HAP-1 (cell line): ENCODE measurements around the gene PAX7.
"Not testable (repeated sequence)": the region's sequence is repeated elsewhere in the genome, so short reads cannot be mapped to it uniquely, and the experiment has no call there.

ENCODE experiments used
- DNase-seq, 2 experiments: peaks; one replicate each; pipeline ENCODE4 v3.0.0-alpha.2; 2016 to 2020; ENCODE audit warnings: low spot score in 2 of 2
- H3K27me3 ChIP-seq: fragments of 250-450 bp; sonication (Bioruptor Pico); 2 replicates; pipeline ENCODE4 v1.5.1; 2020; ENCODE audit warnings: low read depth, mild to moderate bottlenecking, moderate library complexity
- H3K36me3 ChIP-seq: fragments of 250-450 bp; sonication (Bioruptor Pico); replicated peaks from 2 replicates; pipeline ENCODE4 v1.5.1; 2020; ENCODE audit warnings: mild to moderate bottlenecking
- H3K4me1 ChIP-seq: fragments of 250-450 bp; sonication (Bioruptor Pico); 2 replicates; pipeline ENCODE4 v1.5.1; 2020; ENCODE audit warnings: mild to moderate bottlenecking
- H3K4me3 ChIP-seq: fragments of 250-450 bp; sonication (Bioruptor Pico); 2 replicates; pipeline ENCODE4 v1.5.1; 2020; ENCODE audit warnings: mild to moderate bottlenecking, moderate library complexity
- H3K9me3 ChIP-seq: fragments of 250-450 bp; sonication (Bioruptor Pico); 2 replicates; pipeline ENCODE4 v1.5.1; 2020; ENCODE audit warnings: mild to moderate bottlenecking, moderate library complexity
- in situ Hi-C: fragments of 300-500 bp; cut with MboI; formaldehyde crosslinking; loops from 3 replicates; pipeline ENCODE4 v1.14.3; 2020; ENCODE audit warnings: low sequenced_read_pairs, inconsistent platforms, mixed read lengths

PAX7 gene

DNA sequence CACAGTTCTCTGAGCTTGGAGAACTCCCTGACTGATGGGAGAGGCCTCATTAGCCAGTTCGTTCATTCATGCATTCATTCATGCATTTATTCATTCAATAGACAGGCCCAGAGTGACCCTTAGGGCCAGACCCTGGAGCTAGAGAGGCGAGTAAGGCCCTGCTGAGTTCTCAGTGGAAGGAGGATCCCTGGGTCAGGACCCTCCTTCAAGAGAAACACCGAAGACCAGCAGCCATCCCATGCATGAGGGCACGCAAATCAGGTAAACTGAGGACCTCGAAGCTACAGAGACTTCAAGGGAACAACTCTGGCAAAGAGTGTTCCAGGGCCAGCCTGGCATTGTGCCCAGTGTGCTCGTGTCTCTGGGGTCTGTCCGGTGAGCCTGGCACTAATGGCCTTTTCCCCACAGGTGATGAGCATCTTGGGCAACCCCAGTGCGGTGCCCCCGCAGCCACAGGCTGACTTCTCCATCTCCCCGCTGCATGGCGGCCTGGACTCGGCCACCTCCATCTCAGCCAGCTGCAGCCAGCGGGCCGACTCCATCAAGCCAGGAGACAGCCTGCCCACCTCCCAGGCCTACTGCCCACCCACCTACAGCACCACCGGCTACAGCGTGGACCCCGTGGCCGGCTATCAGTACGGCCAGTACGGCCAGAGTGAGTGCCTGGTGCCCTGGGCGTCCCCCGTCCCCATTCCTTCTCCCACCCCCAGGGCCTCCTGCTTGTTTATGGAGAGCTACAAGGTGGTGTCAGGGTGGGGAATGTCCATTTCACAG lies 104.8 kb downstream of the PAX7 start:
- in situ Hi-C loops = no loop called here
- Histone ChIP-seq H3K4me3 (no peak overlapping the region), H3K27me3 (peaks cover 19% of the 10 kb centered on the region; the same call in 1 of the 2 replicates), H3K4me1 (no peaks in the 10 kb centered on the region), H3K36me3 (no peaks in the 10 kb centered on the region), H3K9me3 (no peaks in the 10 kb centered on the region)
- no peak for DNase-seq

DNA sequence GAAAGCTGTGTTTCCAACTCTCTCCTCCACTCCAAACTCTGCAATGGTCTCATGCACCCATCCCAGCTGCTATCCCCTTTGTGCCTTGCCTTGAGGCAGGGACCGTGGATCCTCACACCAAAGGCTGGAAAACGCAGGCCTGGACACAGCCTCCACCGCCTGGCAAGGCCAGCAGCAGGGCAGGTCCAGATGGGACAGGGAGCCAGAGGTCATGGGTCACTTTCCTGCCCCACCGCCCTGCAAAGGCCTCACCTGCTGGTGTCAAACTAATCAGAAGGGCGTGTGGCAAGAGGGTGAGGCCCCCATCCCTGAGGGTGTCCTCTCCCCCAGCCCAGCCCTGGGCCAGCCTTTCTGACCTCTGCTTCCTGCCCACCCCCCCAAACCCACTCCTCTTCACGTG lies 106.3 kb downstream of the PAX7 start:
- no peak overlapping the region for H3K4me3 ChIP-seq
- no peaks in the 10 kb centered on the region for H3K9me3 ChIP-seq
- no peak for DNase-seq
- in situ Hi-C loops = no loop called here
- no peaks in the 10 kb centered on the region for H3K4me1 ChIP-seq
- peaks cover 19% of the 10 kb centered on the region; the same call in 1 of the 2 replicates for H3K27me3 ChIP-seq
- no peaks in the 10 kb centered on the region for H3K36me3 ChIP-seq

DNA sequence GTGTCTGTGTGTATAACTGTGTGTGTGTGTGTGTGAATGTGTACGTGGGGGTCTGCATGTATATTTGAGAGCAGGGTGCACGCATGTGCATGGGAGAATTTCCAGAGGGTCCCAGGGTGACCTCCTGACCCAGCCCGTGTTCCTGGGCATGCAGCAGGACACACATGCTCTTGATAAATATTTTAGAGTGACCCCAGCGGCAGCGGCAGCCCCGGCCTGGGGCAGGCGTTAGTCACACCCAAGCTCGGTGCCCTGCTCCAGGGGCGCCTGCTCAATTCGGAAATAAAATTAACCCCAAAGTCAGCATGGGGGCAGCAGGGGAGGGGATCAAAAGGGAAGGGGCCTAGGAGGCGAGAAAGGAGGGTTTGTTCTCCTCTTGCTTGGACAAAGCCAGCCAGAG lies 107.5 kb downstream of the PAX7 start:
- no peak overlapping the region for H3K4me3 ChIP-seq

DNA sequence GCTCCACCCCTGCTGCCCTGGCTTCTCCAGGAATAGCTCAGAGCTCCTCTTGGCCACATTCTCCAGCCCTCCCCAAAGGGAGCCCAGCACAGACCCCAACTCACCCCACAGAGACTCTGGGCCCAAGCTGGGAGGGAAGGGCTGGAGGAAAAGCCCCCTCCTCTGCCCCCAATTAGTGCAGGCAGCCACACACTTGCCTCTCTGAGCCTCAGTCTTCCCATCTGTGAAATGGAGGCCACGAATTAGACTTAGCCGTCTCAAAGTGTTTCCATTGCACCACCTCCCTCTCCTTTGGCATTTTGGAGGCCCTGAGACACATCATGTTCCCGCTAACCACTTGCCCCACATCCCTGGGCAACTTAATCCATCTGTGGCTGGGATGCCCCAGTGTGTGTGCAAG lies 108.0 kb downstream of the PAX7 start:
- in situ Hi-C loops = no loop called here
- Histone ChIP-seq H3K4me1 (no peaks in the 10 kb centered on the region), H3K9me3 (no peaks in the 10 kb centered on the region), H3K4me3 (no peak overlapping the region), H3K27me3 (peaks cover 9% of the 10 kb centered on the region; the same call in 1 of the 2 replicates), H3K36me3 (no peaks in the 10 kb centered on the region)
- no peak for DNase-seq

More for the DNA sequence above, 107.5 kb downstream of the PAX7 start:
- Histone ChIP-seq H3K36me3 (no peaks in the 10 kb centered on the region), H3K27me3 (peaks cover 14% of the 10 kb centered on the region; the same call in 1 of the 2 replicates), H3K9me3 (no peaks in the 10 kb centered on the region), H3K4me1 (no peaks in the 10 kb centered on the region)
- in situ Hi-C loops = no loop called here
- DNase-seq = no peak

DNA sequence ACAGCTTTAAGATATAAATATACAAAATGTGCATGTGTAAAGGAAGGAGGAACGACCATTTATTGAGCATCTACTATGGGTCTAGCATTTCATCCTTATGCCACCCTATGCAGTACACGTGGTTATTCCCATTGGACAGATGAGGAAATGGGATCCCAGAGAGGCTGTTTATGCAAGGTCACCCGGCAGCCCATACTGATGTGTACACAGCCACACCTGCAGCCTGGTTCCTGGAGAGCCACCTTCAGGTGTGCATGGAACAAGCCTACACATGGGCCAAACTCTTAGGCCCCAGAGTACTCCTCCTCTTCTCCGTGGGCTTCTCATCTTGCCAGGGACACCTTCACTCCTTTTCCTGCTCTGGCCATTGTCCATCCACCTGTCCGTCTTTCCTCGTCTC lies 108.8 kb downstream of the PAX7 start:
- no peaks in the 10 kb centered on the region for H3K36me3 ChIP-seq
- H3K27me3 ChIP-seq = peaks cover 3% of the 10 kb centered on the region; the same call in 1 of the 2 replicates
- H3K9me3 ChIP-seq = no peaks in the 10 kb centered on the region
- in situ Hi-C loops = no loop called here
- no peak overlapping the region for H3K4me3 ChIP-seq
- DNase-seq = no peak
- H3K4me1 ChIP-seq = no peaks in the 10 kb centered on the region

DNA sequence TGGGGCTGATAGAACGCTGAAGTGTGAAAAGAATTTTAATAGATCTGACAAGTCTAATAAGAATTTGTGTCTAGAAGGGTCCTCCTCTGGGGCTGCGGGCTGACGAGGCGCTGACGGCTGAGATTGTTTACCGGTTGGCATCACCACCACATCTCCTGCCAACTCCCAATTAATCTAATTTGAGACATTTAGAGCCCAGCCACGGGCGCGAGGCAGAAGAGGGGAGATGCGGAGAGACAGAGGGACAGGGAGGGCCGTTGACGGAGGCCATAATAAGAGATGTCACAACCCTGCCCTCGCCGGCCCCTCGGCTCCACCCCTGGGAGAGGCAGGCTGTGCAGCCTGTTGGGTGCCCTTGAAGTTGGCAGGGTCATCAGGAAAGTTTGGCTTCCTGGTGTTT lies 109.3 kb downstream of the PAX7 start:
- H3K9me3 ChIP-seq = no peaks in the 10 kb centered on the region
- DNase-seq = no peak
- H3K4me1 ChIP-seq = no peaks in the 10 kb centered on the region
- in situ Hi-C loops = no loop called here
- no peaks in the 10 kb centered on the region for H3K27me3 ChIP-seq
- H3K36me3 ChIP-seq = no peaks in the 10 kb centered on the region
- H3K4me3 ChIP-seq = no peak overlapping the region

DNA sequence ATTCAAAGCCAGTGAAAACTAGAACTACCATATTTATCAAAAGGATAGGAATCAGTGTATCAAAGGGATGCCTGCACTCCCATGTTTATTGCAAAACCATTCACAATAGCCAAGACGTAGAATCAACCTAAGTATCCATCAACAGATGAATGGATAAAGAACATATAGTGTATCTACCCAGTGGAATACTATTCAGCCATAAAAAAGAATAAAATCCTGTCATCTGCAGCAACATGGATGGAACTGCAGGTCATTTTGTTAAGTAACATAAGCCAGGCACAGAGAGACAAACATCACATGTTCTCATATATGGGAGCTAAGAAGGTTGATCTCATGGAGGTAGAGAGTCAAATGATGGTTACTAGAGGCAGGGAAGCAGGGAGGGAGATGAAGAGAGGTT lies 110.0 kb downstream of the PAX7 start:
- no peak overlapping the region for H3K4me3 ChIP-seq
- no peaks in the 10 kb centered on the region for H3K4me1 ChIP-seq
- no peaks in the 10 kb centered on the region for H3K9me3 ChIP-seq
- H3K27me3 ChIP-seq = no peaks in the 10 kb centered on the region
- H3K36me3 ChIP-seq = no peaks in the 10 kb centered on the region
- no peak for DNase-seq
- in situ Hi-C loops = no loop called here

DNA sequence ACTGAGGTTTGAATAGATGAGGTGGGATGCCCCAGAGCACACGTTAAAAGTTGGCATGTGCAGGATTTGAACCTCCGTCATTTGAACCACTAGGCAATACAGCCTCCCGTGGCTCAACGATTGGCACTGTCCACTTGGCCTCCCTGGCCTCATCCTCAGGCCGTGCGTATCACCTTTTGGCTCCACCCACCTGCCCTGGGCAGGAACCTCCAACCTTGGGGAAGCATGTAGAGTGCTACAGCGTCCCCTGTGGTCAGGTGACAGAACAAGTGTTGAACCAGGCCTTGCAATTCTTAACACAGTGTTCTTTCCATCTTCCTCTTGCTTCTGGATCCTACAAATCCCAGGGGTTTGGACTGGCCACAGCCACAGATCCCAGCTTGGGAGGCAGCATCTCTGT lies 112.6 kb downstream of the PAX7 start:
- in situ Hi-C loops = no loop called here
- Histone ChIP-seq H3K27me3 (no peaks in the 10 kb centered on the region; the same call in 1 of the 2 replicates), H3K4me3 (no peak overlapping the region), H3K9me3 (no peaks in the 10 kb centered on the region), H3K4me1 (no peaks in the 10 kb centered on the region), H3K36me3 (no peaks in the 10 kb centered on the region)
- DNase-seq = no peak

DNA sequence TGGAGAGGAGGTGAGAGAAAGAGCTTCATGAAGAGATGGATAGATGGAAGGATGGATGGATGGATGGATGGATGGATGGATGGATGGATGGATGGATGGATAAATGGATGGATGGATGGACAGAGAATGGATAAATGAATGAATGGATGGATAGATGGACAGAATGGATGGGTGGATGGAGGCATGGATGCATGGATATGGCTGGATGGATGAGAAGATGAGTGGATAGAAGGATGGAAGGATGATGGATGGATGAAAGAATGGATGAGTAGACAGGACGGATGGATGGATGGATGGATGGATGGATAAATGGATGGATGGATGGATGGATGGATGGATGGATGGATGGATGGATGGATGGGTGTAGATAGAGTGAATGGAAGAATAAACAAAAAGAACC lies 113.7 kb downstream of the PAX7 start:
- DNase-seq, in situ Hi-C loops, H3K4me1 ChIP-seq: not testable (repeated sequence)

DNA sequence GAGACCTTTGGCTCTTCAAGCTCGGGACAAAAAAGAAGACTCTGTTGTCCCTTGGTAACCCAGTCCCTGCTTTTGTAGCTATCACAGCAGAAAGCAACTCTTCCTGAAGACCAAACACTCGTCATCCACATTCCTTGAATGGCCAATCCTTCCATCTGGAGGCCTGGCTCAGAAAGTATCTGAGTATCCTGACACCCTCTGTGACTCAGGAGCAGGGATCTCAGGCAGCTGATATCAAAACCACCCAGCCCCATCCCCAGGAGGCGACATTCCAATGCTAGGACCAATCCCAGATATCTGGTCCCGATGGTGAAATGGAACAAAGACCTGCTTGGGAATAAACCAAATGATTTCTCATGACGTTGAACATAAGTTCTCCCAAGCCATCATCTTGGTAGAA lies 116.3 kb downstream of the PAX7 start:
- no peak for DNase-seq
- in situ Hi-C loops = no loop called here
- no peaks in the 10 kb centered on the region for H3K4me1 ChIP-seq

More for the DNA sequence above, 113.7 kb downstream of the PAX7 start:
- not testable (repeated sequence) for H3K36me3 ChIP-seq, H3K9me3 ChIP-seq, H3K4me3 ChIP-seq, H3K27me3 ChIP-seq

DNA sequence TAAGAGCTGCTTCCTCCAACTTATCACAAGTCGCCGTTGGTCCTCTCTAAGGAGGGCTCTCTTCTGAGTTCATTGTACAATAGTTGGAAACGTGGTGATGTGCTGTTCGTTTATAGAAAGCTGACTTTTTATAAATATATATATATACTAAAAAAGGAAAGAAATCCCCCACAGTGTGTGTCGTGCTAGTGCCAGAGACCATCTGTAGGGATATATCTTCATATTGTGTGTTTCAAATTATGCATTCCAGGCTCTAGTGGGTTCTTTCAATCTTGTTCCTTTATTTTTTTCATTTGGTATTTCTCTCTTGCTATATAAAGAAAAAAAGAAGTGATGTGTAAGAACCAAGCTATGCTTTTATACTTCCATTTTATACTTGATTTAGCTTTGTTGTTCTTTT lies 117.0 kb downstream of the PAX7 start:
- Histone ChIP-seq H3K36me3 (no peaks in the 10 kb centered on the region), H3K27me3 (no peaks in the 10 kb centered on the region; the same call in 1 of the 2 replicates), H3K4me3 (no peak overlapping the region), H3K4me1 (no peaks in the 10 kb centered on the region), H3K9me3 (no peaks in the 10 kb centered on the region)
- in situ Hi-C loops = no loop called here
- no peak for DNase-seq

More for the DNA sequence above, 116.3 kb downstream of the PAX7 start:
- H3K4me3 ChIP-seq = no peak overlapping the region
- no peaks in the 10 kb centered on the region for H3K36me3 ChIP-seq
- H3K27me3 ChIP-seq = no peaks in the 10 kb centered on the region; the same call in 1 of the 2 replicates
- H3K9me3 ChIP-seq = no peaks in the 10 kb centered on the region

DNA sequence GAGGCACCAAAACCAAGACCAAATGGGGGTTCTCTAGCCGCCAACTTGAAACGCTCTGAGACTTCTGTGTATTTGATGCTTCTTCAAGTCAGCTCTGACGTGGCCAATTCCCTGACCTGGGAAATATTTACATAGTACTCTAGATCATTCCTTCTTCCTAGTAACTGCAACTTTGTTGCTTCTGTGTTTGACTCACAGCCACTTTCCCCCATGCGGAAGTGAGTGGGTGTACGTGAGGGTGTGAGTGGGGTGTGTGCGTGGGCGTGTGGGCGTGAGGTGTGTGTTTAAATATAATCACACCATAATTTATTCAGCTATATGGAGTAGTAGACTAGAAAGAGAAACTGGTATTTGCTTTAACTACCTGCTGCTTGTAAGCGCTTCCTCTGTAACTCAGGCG lies 117.8 kb downstream of the PAX7 start:
- Histone ChIP-seq H3K9me3 (no peaks in the 10 kb centered on the region), H3K4me3 (no peak overlapping the region), H3K36me3 (no peaks in the 10 kb centered on the region), H3K27me3 (no peaks in the 10 kb centered on the region; the same call in 1 of the 2 replicates), H3K4me1 (no peaks in the 10 kb centered on the region)
- in situ Hi-C loops = no loop called here
- DNase-seq = no peak

DNA sequence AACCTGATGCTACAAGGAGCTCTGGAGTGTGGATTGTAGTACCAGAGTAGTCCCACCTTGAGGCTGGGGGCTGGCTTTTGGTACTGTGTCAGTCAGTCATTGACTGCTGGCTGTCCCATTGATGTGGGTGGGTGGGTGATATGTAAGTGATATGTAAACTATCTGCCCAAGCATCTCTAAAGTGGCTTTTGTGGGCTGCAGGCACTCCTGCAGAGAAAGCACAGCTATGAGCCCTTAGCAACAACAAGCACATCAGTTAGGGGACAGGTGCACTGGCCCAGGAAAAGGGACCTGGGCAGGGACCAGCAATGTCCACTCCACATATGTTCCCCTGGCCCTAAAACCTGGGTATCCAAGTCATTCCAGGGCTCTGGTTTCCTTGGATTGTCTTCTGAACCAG lies 118.9 kb downstream of the PAX7 start:
- Histone ChIP-seq H3K9me3 (no peaks in the 10 kb centered on the region), H3K27me3 (no peaks in the 10 kb centered on the region; the same call in 1 of the 2 replicates), H3K4me3 (no peak overlapping the region), H3K36me3 (no peaks in the 10 kb centered on the region), H3K4me1 (no peaks in the 10 kb centered on the region)
- in situ Hi-C loops = no loop called here
- DNase-seq = no peak

DNA sequence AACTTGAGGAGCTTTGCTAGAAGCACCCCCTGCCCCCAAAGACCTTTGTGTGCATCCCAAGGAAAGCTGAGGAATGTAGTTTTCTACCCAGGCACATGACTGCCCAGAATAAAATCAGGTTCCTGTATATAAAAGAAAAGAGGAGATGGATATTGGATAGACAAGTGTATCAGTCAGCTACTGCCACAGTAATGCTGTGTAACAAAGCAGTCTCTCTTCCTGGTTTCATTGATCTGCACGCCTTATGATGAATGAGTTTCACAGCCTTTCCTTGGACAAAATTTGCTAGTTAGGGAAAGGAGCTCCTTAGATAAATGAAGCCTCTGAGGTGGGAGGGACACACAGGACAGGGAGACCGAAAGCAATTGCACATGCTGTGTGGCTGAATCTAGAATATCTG lies 120.0 kb downstream of the PAX7 start:
- Histone ChIP-seq H3K36me3 (no peaks in the 10 kb centered on the region), H3K4me3 (no peak overlapping the region), H3K4me1 (no peaks in the 10 kb centered on the region), H3K9me3 (no peaks in the 10 kb centered on the region), H3K27me3 (no peaks in the 10 kb centered on the region; the same call in 1 of the 2 replicates)
- in situ Hi-C loops = no loop called here
- no peak for DNase-seq
